ENCODE results near the gene NARS2. TPM values are rescaled to one million over a fixed set of nuclear protein-coding genes. Genes with fewer than 3 reads are reported as not detected.

Gene NARS2
- total RNA-seq, 1 donor from 2014 or later: 11.6 TPM

GRCh38 chr11:78588517-78588916, 13.9 kb upstream of the NARS2 start:
- no peak for TF ChIP-seq CTCF (IDR thresholded peaks at IDR 0.05)
- H3K27ac Mint-ChIP-seq (ENCODE audit: unreplicated experiment): no peak overlapping the region

GRCh38 chr11:78587446-78587845, 12.8 kb upstream of the NARS2 start:
- Mint-ChIP-seq H3K4me3 (ENCODE audit: unreplicated experiment) (no peak overlapping the region), H3K27ac (ENCODE audit: unreplicated experiment) (no peak overlapping the region), H3K27me3 (ENCODE audit: unreplicated experiment) (peaks cover 34% of the 10 kb centered on the region), H3K4me1 (ENCODE audit: unreplicated experiment) (no peaks in the 10 kb centered on the region), H3K9me3 (ENCODE audit: unreplicated experiment) (peaks cover 16% of the 10 kb centered on the region), H3K36me3 (ENCODE audit: unreplicated experiment) (peaks cover 6% of the 10 kb centered on the region)
- DNase-seq (ENCODE audit: extremely low spot score, unreplicated experiment): no peak
- no peak for TF ChIP-seq CTCF (IDR thresholded peaks at IDR 0.05)

More at GRCh38 chr11:78588517-78588916, 13.9 kb upstream of the NARS2 start:
- H3K27me3 Mint-ChIP-seq (ENCODE audit: unreplicated experiment): peaks cover 41% of the 10 kb centered on the region
- H3K4me3 Mint-ChIP-seq (ENCODE audit: unreplicated experiment): no peak overlapping the region
- no peaks in the 10 kb centered on the region for H3K4me1 Mint-ChIP-seq (ENCODE audit: unreplicated experiment)
- H3K36me3 Mint-ChIP-seq (ENCODE audit: unreplicated experiment): peaks cover 6% of the 10 kb centered on the region
- no peak for DNase-seq (ENCODE audit: extremely low spot score, unreplicated experiment)
- H3K9me3 Mint-ChIP-seq (ENCODE audit: unreplicated experiment): peaks cover 11% of the 10 kb centered on the region

- Mint-ChIP-seq H3K4me3 (ENCODE audit: unreplicated experiment) (no peak overlapping the region), H3K27me3 (ENCODE audit: unreplicated experiment) (peaks cover 34% of the 10 kb centered on the region), H3K9me3 (ENCODE audit: unreplicated experiment) (peaks cover 20% of the 10 kb centered on the region), H3K36me3 (ENCODE audit: unreplicated experiment) (peaks cover 7% of the 10 kb centered on the region), H3K27ac (ENCODE audit: unreplicated experiment) (no peak overlapping the region), H3K4me1 (ENCODE audit: unreplicated experiment) (no peaks in the 10 kb centered on the region)
- TF ChIP-seq CTCF (IDR thresholded peaks at IDR 0.05): peak; percentile 49
- no peak for DNase-seq (ENCODE audit: extremely low spot score, unreplicated experiment)
Measured at GRCh38 chr11:78586452-78587046, 11.9 kb upstream of the NARS2 start.

GRCh38 chr11:78583889-78584288, 9.2 kb upstream of the NARS2 start:
- peaks cover 8% of the 10 kb centered on the region for H3K36me3 Mint-ChIP-seq (ENCODE audit: unreplicated experiment)
- no peak for TF ChIP-seq CTCF (IDR thresholded peaks at IDR 0.05)
- peaks cover 20% of the 10 kb centered on the region for H3K9me3 Mint-ChIP-seq (ENCODE audit: unreplicated experiment)
- no peak overlapping the region for H3K27ac Mint-ChIP-seq (ENCODE audit: unreplicated experiment)
- H3K27me3 Mint-ChIP-seq (ENCODE audit: unreplicated experiment): peaks cover 18% of the 10 kb centered on the region
- no peak for DNase-seq (ENCODE audit: extremely low spot score, unreplicated experiment)
- H3K4me1 Mint-ChIP-seq (ENCODE audit: unreplicated experiment): no peaks in the 10 kb centered on the region
- no peak overlapping the region for H3K4me3 Mint-ChIP-seq (ENCODE audit: unreplicated experiment)

GRCh38 chr11:78577495-78577894, 2.8 kb upstream of the NARS2 start:
- Mint-ChIP-seq H3K36me3 (ENCODE audit: unreplicated experiment) (peaks cover 2% of the 10 kb centered on the region), H3K27me3 (ENCODE audit: unreplicated experiment) (peaks cover 2% of the 10 kb centered on the region), H3K27ac (ENCODE audit: unreplicated experiment) (no peak overlapping the region), H3K9me3 (ENCODE audit: unreplicated experiment) (peaks cover 5% of the 10 kb centered on the region), H3K4me3 (ENCODE audit: unreplicated experiment) (no peak overlapping the region), H3K4me1 (ENCODE audit: unreplicated experiment) (peaks cover 17% of the 10 kb centered on the region)
- DNase-seq (ENCODE audit: extremely low spot score, unreplicated experiment): no peak
- no peak for TF ChIP-seq CTCF (IDR thresholded peaks at IDR 0.05)

All from osteocyte (in vitro differentiated cells).